Memory B cell (primary cell): Measurements from ENCODE around the gene KRTAP10-4.
"Not testable (repeated sequence)": the region's sequence is repeated elsewhere in the genome, so short reads cannot be mapped to it uniquely, and the experiment has no call there.

ENCODE experiments used
- ATAC-seq: fragments of 150-1000 bp; cut with Tn5 transposase; 2 replicates; pipeline ENCODE4 v1.10.0; 2021; ENCODE audit warnings: low read depth, mild to moderate bottlenecking, moderate library complexity
- DNase-seq, 2 donors: peaks; one replicate each; pipeline ENCODE4 v3.0.0; 2022; ENCODE audit warnings: low spot score in 2 of 2
- H3K27ac Mint-ChIP-seq: one replicate; pipeline ENCODE4 v1.8.0; 2022; ENCODE audit warnings: mild to moderate bottlenecking, moderate library complexity, mixed read lengths
- H3K27me3 Mint-ChIP-seq: one replicate; pipeline ENCODE4 v1.8.0; 2022; ENCODE audit warnings: mixed read lengths
- H3K36me3 Mint-ChIP-seq: one replicate; pipeline ENCODE4 v1.8.0; 2022; ENCODE audit warnings: mild to moderate bottlenecking, mixed read lengths
- H3K4me1 Mint-ChIP-seq: one replicate; pipeline ENCODE4 v1.8.0; 2022; ENCODE audit warnings: mixed read lengths
- H3K4me3 Mint-ChIP-seq: one replicate; pipeline ENCODE4 v1.8.0; 2022; ENCODE audit warnings: mild to moderate bottlenecking, moderate library complexity, mixed read lengths
- H3K9me3 Mint-ChIP-seq: one replicate; pipeline ENCODE4 v1.8.0; 2022; ENCODE audit warnings: mixed read lengths

KRTAP10-4 gene

DNA sequence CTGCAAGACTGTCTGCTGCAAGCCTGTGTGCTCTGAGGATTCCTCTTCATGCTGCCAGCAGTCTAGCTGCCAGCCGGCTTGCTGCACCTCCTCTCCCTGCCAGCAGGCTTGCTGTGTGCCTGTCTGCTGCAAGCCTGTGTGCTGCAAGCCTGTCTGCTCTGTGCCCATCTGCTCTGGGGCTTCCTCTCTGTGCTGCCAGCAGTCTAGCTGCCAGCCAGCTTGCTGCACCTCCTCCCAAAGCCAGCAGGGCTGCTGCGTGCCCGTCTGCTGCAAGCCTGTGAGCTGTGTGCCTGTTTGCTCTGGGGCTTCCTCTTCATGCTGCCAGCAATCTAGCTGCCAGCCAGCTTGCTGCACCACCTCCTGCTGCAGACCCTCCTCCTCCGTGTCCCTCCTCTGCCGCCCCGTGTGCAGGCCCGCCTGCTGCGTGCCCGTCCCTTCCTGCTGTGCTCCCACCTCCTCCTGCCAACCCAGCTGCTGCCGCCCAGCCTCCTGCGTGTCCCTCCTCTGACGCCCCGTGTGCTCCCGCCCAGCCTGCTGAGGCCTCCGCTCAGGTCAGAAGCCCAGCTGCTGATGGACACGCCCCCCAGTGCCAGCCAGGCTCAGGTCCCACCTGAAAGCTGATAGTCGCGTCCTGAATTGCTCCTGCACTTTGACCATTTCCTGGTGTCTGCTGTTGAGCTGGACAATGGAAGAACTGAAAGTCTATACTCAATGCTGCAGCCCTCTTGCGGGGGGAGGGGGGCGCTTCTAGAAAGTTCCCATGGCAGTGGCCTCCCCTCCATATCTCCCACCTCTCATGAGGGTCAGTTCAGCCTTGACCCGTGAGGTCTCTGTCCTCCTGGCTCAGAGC, 1.2 kb downstream of the KRTAP10-4 start:
- Mint-ChIP-seq H3K9me3 (peaks cover 11% of the 10 kb centered on the region), H3K4me3 (no peak overlapping the region), H3K4me1 (peaks cover 2% of the 10 kb centered on the region), H3K27me3 (peaks cover 24% of the 10 kb centered on the region), H3K27ac (no peak overlapping the region), H3K36me3 (peaks cover 7% of the 10 kb centered on the region)
- ATAC-seq (no peak), DNase-seq (no peak)

DNA sequence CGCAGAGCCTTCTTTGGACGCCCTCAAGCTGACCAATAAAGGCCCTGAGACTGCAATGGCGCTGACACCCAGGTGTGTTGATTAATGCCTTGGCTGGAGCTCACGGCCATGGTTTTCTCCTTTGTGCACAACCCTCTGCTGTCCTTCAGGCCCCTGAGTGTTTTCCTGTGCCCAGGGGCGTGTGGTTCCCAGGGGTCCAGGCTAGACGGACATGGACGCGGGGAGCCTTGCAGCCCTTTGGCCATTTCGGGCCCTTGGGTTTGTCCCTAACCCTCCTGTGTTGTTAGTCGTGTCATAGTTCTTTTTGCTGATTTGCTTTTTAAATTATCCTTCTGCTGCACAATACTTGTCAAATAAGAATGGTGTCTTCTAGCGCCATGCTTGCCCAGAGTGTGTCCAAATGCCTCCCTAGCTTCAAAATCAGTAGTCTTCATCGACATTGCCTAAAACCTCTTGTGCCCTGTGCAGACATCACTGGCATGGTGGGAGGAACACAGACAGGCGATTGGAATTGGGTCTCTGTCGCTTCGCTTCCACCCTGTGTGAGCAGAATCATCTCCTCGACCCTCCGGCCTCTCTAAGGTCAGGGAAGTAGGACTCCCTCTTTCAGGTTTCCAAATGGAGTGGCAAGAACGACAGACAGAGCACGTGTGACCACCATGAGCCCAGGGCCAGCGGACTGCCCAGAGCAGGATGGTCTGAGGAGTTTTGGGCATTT, 1.9 kb downstream of the KRTAP10-4 start:
- H3K4me3 Mint-ChIP-seq, result no peak overlapping the region
- no peak overlapping the region for H3K27ac Mint-ChIP-seq
- peaks cover 2% of the 10 kb centered on the region for H3K4me1 Mint-ChIP-seq
- H3K36me3 Mint-ChIP-seq, result peaks cover 11% of the 10 kb centered on the region
- DNase-seq (no peak), ATAC-seq (no peak)
- peaks cover 16% of the 10 kb centered on the region for H3K9me3 Mint-ChIP-seq
- peaks cover 28% of the 10 kb centered on the region for H3K27me3 Mint-ChIP-seq

DNA sequence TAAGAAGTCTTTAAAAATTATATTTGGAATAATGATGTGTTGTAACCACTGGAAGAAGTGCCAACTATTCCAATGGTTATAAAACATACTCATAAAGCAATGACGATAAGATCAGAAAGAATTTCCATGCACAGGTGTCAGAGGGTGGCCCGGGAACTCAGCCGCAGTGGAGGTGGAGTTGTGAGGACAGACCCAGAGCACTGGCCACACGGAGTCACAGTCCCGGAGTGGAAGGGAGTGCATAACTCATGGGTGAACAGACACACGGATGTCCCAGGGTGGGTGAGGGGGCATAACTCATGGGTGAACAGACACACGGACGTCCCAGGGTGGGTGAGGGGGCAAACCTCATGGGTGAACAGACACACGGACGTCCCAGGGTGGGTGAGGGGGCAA, 2.5 kb downstream of the KRTAP10-4 start:
- Mint-ChIP-seq H3K4me1 (peaks cover 2% of the 10 kb centered on the region), H3K4me3 (no peak overlapping the region), H3K27me3 (peaks cover 28% of the 10 kb centered on the region), H3K9me3 (peaks cover 18% of the 10 kb centered on the region), H3K27ac (no peak overlapping the region), H3K36me3 (peaks cover 10% of the 10 kb centered on the region)
- ATAC-seq (no peak), DNase-seq (no peak)

DNA sequence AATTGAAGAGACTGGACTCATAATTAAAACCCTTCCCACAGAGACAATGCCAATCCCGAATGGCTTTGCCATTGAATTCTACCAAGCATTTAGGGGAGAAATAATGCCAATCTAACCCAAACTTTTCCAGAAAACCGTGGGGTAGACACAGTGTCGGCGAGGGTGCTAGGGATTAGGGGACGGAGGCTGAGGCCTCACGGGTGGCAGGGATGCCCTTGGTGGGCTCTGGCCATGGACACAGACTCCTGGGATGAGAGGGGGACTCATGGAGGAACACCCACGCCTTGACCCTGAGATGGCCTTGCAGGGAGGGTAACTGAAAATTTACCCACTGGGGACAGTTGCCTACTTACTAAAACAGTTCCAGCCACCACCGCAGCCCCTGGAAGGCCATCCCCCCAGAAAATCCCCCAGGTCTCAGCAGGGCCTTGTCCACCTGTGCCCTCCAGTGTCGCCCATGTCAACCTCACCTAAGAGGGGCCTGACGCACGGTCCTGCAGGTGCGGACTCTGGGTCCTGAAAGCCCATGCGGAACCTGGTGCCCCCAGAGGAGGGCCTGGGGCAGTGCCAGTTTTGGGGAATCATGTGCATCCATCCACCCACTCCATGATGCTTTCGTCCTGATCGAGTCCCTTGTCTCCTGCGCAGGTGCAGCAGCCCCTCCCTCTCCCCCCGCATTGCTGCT, 5.0 kb downstream of the KRTAP10-4 start:
- Mint-ChIP-seq H3K27ac (no peak overlapping the region), H3K36me3 (peaks cover 12% of the 10 kb centered on the region), H3K4me1 (peaks cover 2% of the 10 kb centered on the region), H3K9me3 (peaks cover 25% of the 10 kb centered on the region), H3K27me3 (peaks cover 23% of the 10 kb centered on the region), H3K4me3 (no peak overlapping the region)
- DNase-seq (no peak), ATAC-seq (no peak)

DNA sequence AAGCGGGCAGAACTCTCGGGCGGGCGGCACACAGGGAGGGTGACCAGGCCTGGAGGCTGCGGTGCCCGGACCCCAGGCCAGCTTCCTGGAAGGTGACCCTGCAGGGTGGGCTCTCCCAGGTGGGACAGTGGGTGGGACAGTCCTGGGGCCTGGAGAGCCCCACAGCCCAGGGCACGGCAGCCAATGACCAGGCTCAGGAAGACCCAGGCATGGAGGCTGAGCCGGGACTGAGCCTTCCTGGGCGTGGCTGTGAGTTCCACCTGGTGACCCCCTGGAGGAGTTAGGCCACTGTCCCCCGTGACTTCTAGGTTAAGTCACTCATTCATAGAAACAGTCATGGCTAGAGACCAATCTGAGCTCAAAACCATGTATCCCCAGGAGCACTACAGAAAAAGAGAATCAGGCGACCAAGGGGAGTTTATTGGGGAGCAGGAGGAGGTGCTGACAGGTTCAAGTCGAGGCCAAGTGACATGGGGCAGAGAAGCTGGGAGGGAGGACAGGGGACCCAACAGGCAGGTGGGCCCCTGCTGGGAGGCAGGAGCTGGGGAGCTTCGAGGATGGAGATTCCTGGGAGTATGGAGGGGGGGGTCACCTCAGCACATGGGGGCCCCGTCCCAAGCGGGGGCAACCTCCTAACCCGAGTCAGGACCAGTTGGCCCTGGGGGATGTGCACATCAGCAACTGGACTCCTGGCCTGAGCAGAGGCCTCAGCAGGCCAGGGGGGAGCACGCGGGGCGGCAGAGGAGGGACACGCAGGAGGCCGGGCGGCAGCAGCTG, 5.7 kb downstream of the KRTAP10-4 start:
- ATAC-seq, result no peak
- no peak for DNase-seq
- Mint-ChIP-seq H3K27me3 (peaks cover 24% of the 10 kb centered on the region), H3K27ac (no peak overlapping the region), H3K4me1 (peaks cover 2% of the 10 kb centered on the region), H3K9me3 (peaks cover 25% of the 10 kb centered on the region), H3K36me3 (peaks cover 12% of the 10 kb centered on the region), H3K4me3 (no peak overlapping the region)

DNA sequence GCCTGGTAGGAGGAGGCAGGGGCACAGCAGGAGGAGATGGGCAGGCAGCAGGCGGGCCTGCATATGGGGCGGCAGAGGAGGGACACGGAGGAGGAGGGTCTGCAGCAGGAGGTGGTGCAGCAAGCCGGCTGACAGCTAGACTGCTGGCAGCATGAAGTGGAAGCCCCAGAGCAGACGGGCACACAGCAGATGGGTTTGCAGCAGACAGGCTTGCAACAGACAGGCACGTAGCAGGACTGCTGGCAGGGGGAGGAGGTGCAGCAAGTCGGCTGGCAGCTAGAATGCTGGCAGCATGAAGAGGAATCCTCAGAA, 6.3 kb downstream of the KRTAP10-4 start:
- H3K27ac Mint-ChIP-seq, result no peak overlapping the region
- no peak overlapping the region for H3K4me3 Mint-ChIP-seq
- H3K9me3 Mint-ChIP-seq, result peaks cover 25% of the 10 kb centered on the region
- peaks cover 22% of the 10 kb centered on the region for H3K27me3 Mint-ChIP-seq
- peaks cover 12% of the 10 kb centered on the region for H3K36me3 Mint-ChIP-seq
- H3K4me1 Mint-ChIP-seq, result peaks cover 2% of the 10 kb centered on the region
- no peak for DNase-seq
- ATAC-seq, result no peak

DNA sequence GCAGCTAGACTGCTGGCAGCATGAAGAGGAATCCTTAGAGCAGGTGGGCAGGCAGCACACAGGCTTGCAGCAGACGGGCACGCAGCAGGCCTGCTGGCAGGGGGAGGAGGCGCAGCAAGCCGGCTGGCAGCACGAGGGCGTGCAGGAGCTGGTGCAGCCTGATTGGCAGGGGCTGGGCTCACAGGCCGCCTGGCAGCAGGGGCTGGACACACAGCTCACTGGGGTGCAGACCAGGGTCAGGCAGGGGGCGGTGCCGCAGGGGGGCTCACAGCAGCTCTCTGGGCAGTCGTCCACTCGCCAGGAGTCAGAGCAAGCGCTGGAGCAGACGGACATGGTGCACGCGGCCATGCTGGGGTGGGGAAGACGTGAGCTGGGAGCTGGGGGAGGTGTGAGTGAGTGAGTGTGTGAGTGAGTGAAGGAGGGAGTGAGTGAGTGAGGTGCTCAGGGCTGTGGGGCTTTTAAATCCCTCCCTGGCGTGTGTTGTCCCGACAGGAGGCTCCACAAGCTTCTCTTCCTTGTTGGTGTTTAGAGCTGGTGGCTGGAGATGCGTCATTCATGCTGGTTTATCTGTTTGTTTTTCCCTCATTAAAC, 6.8 kb downstream of the KRTAP10-4 start, which contains the start of gene KRTAP10-5:
KRTAP10-5 (minus strand) TSS at position 374 of the 591 bp plus-strand sequence; CDS start at position 348, 26 bp downstream.
- not testable (repeated sequence) for H3K4me1 Mint-ChIP-seq, DNase-seq, H3K27ac Mint-ChIP-seq, H3K4me3 Mint-ChIP-seq, ATAC-seq
- Mint-ChIP-seq H3K9me3 (peaks cover 25% of the 10 kb centered on the region), H3K36me3 (peaks cover 12% of the 10 kb centered on the region), H3K27me3 (peaks cover 23% of the 10 kb centered on the region)

DNA sequence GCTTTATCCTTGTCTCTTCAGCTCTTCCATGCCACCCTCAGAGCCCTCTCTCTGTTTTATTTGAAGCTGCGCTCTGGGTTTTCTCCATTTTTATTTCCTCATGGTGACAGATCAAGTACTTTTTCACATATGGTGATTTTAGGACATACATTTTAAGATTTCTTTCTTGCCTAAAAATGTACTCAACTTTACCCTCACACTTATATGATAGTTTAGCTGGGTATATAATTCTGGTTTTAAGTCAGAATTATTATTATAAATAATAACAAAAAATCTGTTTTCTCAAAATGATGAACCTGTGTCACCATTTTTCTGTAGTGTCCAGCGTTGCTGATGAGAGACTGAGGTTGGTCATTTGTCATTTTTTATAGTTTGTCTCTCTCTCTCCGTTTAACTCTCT, 7.6 kb downstream of the KRTAP10-4 start:
- no peak for ATAC-seq
- peaks cover 12% of the 10 kb centered on the region for H3K36me3 Mint-ChIP-seq
- H3K27me3 Mint-ChIP-seq, result peaks cover 23% of the 10 kb centered on the region

DNA sequence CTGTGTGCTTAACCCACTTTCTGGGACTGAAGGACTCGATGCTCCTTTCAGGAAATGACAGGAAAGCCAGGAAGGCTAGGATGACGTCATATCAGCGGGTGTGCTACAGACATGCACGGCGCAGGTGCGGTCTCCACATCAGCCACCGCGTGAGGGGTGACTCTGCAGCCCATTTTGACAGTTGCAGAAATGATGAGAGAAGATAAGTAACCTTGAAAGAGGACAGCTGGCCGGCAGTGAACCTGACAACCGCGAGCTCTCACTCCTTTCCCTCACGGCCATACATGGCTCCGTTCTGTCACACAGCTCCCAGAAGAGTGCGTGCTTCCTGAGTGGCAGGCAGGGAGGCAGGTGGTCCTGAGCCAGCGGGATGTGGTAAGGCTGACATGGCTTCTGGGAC, 8.5 kb downstream of the KRTAP10-4 start:
- no peak overlapping the region for H3K4me3 Mint-ChIP-seq
- H3K36me3 Mint-ChIP-seq, result peaks cover 10% of the 10 kb centered on the region
- DNase-seq (no peak), ATAC-seq (no peak)
- no peak overlapping the region for H3K27ac Mint-ChIP-seq
- H3K9me3 Mint-ChIP-seq, result peaks cover 25% of the 10 kb centered on the region
- H3K4me1 Mint-ChIP-seq, result no peaks in the 10 kb centered on the region
- peaks cover 27% of the 10 kb centered on the region for H3K27me3 Mint-ChIP-seq

More for the DNA sequence above, 7.6 kb downstream of the KRTAP10-4 start:
- Mint-ChIP-seq H3K9me3 (peaks cover 28% of the 10 kb centered on the region), H3K27ac (no peak overlapping the region), H3K4me3 (no peak overlapping the region), H3K4me1 (no peaks in the 10 kb centered on the region)
- no peak for DNase-seq

DNA sequence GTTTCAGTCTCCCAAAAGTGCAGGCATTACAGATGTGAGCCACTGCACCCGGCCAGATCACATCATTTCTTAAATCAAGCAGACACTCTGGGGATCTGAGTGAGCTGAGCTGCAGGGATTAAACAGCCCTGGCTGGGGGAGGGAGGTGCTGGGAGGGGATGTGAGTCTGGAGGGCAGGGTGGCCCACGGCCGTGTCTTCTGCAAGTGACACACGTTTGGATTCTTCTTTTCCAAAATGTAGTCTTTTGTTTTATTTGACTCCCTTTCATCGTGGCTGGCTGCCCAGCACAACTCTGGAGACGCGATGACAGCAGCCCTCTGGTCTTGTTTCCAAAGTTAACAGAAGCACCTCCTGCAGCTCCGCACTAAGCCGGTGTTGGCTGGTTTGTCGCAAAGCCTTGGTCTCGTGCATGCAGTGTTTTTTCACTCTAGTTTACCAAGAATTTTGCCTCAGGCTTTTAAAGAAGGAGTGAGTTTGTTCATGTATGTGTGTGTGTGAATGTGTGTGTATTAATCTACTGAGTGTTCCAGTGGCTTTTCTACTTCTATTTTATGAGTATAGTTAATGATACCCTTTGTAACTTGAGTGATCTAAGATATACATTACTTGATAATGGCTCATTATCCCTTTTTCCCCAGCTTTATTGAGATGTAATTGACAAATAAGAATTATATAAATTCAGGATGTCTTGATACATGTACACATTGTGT, 9.7 kb downstream of the KRTAP10-4 start:
- no peak overlapping the region for H3K4me3 Mint-ChIP-seq
- ATAC-seq (no peak), DNase-seq (no peak)
- no peaks in the 10 kb centered on the region for H3K4me1 Mint-ChIP-seq
- H3K9me3 Mint-ChIP-seq, result peaks cover 21% of the 10 kb centered on the region
- H3K36me3 Mint-ChIP-seq, result peaks cover 10% of the 10 kb centered on the region
- H3K27ac Mint-ChIP-seq, result no peak overlapping the region
- H3K27me3 Mint-ChIP-seq, result peaks cover 24% of the 10 kb centered on the region

DNA sequence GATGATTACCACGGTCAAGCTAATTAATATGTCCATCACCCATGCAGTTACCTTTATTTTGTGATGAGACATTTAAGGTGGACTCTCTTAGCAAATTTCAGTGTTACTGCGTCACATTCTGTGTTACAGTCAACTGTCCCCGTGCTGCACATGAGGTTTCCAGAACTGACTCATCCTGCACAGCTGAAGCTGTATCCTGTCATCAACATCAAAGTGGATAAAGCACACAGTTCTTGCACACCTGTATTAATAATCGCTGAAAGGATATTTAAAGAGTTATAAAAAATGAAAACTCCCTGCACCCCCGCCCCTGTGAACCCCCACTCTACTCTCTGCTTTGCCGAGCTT, 10.2 kb downstream of the KRTAP10-4 start:
- H3K27ac Mint-ChIP-seq, result no peak overlapping the region
- peaks cover 24% of the 10 kb centered on the region for H3K27me3 Mint-ChIP-seq
- peaks cover 21% of the 10 kb centered on the region for H3K9me3 Mint-ChIP-seq
- no peak overlapping the region for H3K4me3 Mint-ChIP-seq
- DNase-seq (no peak), ATAC-seq (no peak)
- H3K4me1 Mint-ChIP-seq, result no peaks in the 10 kb centered on the region
- H3K36me3 Mint-ChIP-seq, result peaks cover 10% of the 10 kb centered on the region

DNA sequence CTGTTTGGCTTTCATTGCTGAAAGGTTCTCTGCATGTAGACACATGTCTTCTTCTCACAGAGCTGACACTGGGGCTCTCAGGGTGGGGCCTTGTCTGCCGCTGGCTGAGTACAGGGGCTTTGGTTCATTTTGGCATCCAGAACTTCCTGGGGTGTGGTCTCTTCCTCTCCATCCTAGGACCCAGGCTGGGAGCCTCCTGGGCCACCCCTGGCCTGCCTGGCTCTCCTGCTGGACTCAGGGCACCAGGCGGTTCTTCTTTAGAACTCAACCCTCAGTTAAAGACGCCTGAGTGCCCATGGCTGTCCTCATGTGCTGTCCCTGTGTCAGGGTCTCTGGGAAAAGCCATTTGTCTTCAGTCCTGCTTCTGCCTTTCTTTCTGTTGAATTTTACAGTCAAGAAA, 12.4 kb downstream of the KRTAP10-4 start:
- no peak for DNase-seq
- H3K9me3 Mint-ChIP-seq, result peaks cover 12% of the 10 kb centered on the region
- H3K27me3 Mint-ChIP-seq, result peaks cover 22% of the 10 kb centered on the region
- no peak overlapping the region for H3K4me3 Mint-ChIP-seq
- no peak overlapping the region for H3K27ac Mint-ChIP-seq
- no peak for ATAC-seq
- H3K36me3 Mint-ChIP-seq, result peaks cover 1% of the 10 kb centered on the region
- no peaks in the 10 kb centered on the region for H3K4me1 Mint-ChIP-seq

DNA sequence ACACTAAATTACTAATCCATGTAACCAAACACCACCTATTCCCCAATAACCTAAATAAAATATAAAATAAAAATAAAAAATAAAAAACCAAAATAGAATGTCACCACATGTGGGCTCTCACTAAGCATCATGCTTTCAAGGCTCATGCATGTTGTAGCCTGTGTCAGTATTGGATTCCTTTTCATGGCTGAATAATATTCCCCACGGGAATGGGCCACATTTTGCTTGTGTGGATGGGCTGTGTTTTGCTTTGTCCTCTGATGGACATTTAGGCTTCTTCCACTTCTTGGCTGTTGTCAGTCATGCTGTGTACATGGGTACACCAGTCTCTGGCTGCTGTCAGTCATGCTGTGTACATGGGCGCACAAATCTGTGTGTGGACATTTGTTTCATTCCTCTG, 15.6 kb downstream of the KRTAP10-4 start:
- no peaks in the 10 kb centered on the region for H3K36me3 Mint-ChIP-seq
- ATAC-seq, result no peak
- no peak for DNase-seq
- H3K4me3 Mint-ChIP-seq, result no peak overlapping the region
- peaks cover 30% of the 10 kb centered on the region for H3K27me3 Mint-ChIP-seq
- peaks cover 3% of the 10 kb centered on the region for H3K9me3 Mint-ChIP-seq
- H3K4me1 Mint-ChIP-seq, result no peaks in the 10 kb centered on the region
- H3K27ac Mint-ChIP-seq, result no peak overlapping the region
